GM12864 (cell line): ENCODE data around the gene TMEM108.

ENCODE experiments used
- DNase-seq: peaks from one replicate; pipeline ENCODE4 v3.0.0-alpha.2; 2011; ENCODE audit warnings: low read depth
- H3K4me3 ChIP-seq: 2 replicates; pipeline ENCODE4 v1.5.1; 2011; ENCODE audit warnings: mild to moderate bottlenecking, low read depth, low read length, control low read depth
- CTCF ChIP-seq: IDR thresholded peaks from 2 replicates; pipeline ENCODE4 v1.5.1; 2011; ENCODE audit warnings: low read depth, mild to moderate bottlenecking, moderate library complexity, low read length, control low read depth, inconsistent platforms; ENCODE audit errors: missing control alignments

The TMEM108 gene

GRCh38 chr3:133384331-133385027, 346.3 kb downstream of the TMEM108 start:
- no peak for DNase-seq
- H3K4me3 ChIP-seq: no peak overlapping the region
- TF ChIP-seq CTCF: peak; percentile 73

GRCh38 chr3:133386876-133387275, 348.7 kb downstream of the TMEM108 start:
- peak; percentile 22 for TF ChIP-seq CTCF
- no peak for DNase-seq
- H3K4me3 ChIP-seq: no peak overlapping the region

- no peak for DNase-seq
- no peak for TF ChIP-seq CTCF
- no peak overlapping the region for H3K4me3 ChIP-seq
Observed at GRCh38 chr3:133387341-133387740, 349.1 kb downstream of the TMEM108 start.

- H3K4me3 ChIP-seq: no peak overlapping the region
- TF ChIP-seq CTCF: no peak
- no peak for DNase-seq
Observed at GRCh38 chr3:133388696-133389395, 350.7 kb downstream of the TMEM108 start.

- no peak for DNase-seq
- no peak for TF ChIP-seq CTCF
- H3K4me3 ChIP-seq: no peak overlapping the region
Observed at GRCh38 chr3:133390715-133391114, 352.5 kb downstream of the TMEM108 start.

GRCh38 chr3:133393204-133393603, 355.0 kb downstream of the TMEM108 start:
- TF ChIP-seq CTCF: no peak
- H3K4me3 ChIP-seq: no peak overlapping the region
- no peak for DNase-seq
